ENCODE results near the gene CNNM2.

The CNNM2 gene

DNA sequence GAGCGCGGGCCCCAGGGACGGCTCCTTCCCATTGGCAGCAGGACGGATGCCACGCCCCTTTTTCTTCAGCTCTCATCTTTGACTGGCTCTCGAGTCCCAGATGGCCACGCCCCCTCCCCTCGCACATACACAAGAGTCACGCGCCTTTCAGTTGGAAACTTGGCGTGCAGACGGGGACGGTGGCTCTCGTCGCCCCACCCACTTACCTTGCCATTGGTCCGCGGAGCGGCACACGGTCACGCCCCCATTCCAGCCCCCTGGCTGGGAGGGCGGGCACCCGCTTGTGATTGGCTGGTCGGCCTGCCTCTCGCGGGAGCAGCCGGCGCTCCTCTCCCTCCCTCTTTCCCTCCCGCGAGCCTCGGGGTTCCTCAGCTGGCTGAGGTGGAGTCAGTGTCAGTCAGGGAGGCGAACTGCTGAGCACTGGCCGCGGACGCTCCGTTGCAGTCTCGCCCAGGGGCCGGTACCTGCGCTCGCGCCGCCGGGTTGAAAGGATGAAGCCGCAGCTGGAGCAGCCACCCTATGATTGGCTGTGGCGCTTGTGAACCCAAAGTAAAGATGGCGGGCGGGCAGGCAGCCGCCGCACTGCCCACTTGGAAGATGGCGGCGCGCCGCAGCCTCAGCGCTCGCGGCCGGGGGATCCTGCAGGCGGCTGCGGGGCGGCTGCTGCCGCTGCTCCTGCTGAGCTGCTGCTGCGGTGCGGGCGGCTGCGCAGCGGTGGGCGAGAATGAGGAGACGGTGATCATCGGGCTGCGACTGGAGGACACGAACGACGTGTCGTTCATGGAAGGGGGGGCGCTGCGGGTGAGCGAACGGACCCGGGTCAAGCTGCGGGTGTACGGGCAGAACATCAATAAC is at the start of gene CNNM2:
Gene CNNM2 (plus strand): TSS at position 333 of the 855 bp plus-strand sequence. CDS start 187 bp downstream, at position 520.
- Mint-ChIP-seq H3K4me1 (ENCODE audit: low read depth) (peaks cover 52% of the 10 kb centered on the region), H3K4me3 (peak within 1 kb of the TSS; percentile 99), H3K27me3 (peaks cover 39% of the 10 kb centered on the region), H3K27ac (peak within 1 kb of the TSS; percentile 95), H3K9me3 (no peaks in the 10 kb centered on the region), H3K36me3 (ENCODE audit: low read depth) (peaks cover 18% of the 10 kb centered on the region)
- intact Hi-C loops (cut with micrococcal nuclease) = loop anchor here (1.0 to 5.0 kb wide), 3 partner anchors 151 to 326 kb away; partner anchors contain the start of gene NT5C2

DNA sequence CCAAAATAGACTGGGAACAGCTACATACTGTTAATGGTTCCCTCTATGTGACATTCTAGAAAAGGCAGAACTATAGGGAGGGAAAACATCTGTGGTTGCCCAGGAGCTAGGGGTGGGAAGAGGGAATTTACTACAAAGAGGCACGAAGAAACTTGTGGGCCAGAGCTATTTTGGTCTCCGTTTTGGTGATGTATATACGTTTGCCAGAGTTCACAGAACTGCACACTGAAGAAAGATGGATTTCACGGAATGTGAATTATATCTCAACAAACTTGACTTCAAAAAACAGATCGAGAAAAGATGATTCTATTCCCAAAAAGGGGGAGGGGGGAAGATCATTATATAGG is 49.2 kb upstream of the CNNM2 start:
- Mint-ChIP-seq H3K27ac (no peak overlapping the region), H3K4me3 (no peak overlapping the region), H3K27me3 (peaks cover 40% of the 10 kb centered on the region), H3K4me1 (ENCODE audit: low read depth) (peaks cover 12% of the 10 kb centered on the region), H3K9me3 (no peaks in the 10 kb centered on the region), H3K36me3 (ENCODE audit: low read depth) (peaks cover 11% of the 10 kb centered on the region)
- intact Hi-C loops (cut with micrococcal nuclease) = no loop called here

DNA sequence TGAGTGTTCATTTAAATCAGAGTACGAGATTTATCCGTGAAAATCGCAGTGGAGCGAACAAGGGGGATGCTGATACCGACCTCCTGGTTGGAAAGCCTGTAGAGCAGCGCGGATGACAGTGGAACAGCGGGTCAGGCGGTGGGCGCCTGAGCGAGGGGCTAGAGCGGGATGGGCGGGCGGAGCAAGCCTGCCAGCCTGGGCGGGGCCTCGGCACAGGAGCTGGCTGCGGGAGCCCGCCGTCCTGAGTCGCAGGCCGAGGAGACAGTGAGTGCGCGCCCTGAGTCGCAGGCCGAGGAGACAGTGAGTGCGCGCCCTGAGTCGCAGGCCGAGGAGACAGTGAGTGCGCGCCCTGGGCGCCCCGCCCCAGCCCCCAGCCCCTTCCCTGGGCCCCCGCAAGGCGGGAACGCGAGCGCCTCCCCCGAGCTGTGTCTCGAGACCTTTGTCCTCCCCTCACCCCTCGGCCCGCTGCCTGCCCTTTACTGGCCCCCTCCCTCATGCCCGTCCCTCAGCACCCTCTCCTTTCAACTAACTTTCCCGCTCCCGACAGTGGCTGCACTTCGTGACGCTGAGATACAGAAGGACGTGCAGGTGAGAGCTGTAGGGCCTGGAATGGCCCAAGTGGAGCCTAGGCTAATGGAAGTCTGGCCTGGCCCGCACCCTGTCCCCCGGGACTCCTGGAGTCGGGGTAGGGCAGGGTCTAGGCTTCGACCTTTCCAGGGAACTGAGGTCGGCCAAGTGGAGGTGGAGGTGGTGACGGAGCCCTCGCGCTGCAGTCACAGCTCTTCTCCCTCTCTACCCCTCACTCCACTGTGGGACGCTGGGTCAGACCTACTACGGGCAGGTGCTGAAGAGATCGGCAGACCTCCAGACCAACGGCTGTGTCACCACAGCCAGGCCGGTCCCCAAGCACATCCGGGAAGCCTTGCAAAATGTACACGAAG is 48.6 kb upstream of the CNNM2 start, which contains the start of gene AS3MT:
Gene AS3MT (plus strand): TSS at position 213 of the 941 bp plus-strand sequence. CDS start 123 bp downstream, at position 336.
- Mint-ChIP-seq H3K27me3 (peaks cover 44% of the 10 kb centered on the region), H3K27ac (no peak within 1 kb of the TSS), H3K36me3 (ENCODE audit: low read depth) (peaks cover 11% of the 10 kb centered on the region), H3K9me3 (no peaks in the 10 kb centered on the region), H3K4me1 (ENCODE audit: low read depth) (peaks cover 12% of the 10 kb centered on the region), H3K4me3 (no peak within 1 kb of the TSS)
- intact Hi-C loops (cut with micrococcal nuclease) = no loop called here

DNA sequence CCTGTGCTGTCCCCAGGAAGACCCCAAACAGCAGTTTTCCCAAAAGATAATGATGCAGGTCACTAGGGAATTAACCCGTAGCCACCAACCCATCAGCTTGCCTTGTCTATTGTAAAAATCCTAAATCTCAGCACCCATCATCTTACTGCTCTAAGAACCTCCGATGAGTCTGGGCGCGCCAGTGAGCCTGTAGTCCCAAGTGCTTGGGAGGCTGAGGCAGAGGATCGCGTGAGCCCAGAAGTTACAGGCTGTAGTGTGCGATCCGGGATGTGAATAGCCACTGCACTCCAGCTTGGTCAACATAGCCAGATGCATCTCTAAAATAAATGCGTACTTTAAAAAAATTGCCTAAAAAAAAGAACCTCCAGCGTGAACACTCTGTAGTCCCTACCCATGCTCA is 47.9 kb upstream of the CNNM2 start:
- Mint-ChIP-seq H3K27ac (no peak overlapping the region), H3K27me3 (peaks cover 44% of the 10 kb centered on the region), H3K4me1 (ENCODE audit: low read depth) (peaks cover 12% of the 10 kb centered on the region), H3K9me3 (no peaks in the 10 kb centered on the region), H3K4me3 (no peak overlapping the region), H3K36me3 (ENCODE audit: low read depth) (peaks cover 11% of the 10 kb centered on the region)
- intact Hi-C loops (cut with micrococcal nuclease) = no loop called here

DNA sequence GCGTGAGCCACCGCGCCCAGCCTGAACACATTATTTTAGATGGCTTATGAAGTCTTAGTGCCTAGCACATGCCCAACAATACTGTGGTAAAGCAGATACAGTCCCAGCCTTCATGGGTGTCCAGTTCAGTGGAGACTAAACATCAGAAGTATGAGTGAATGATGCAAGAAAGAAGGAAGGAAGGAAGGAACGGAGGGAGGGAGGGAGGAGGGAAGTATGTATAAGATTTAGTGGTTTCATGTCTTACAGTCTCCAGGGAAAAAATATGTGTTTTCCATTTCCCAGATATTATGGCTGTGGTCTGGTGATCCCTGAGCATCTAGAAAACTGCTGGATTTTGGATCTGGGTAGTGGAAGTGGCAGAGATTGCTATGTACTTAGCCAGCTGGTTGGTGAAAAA is 45.9 kb upstream of the CNNM2 start:
- no peak overlapping the region for H3K27ac Mint-ChIP-seq
- peaks cover under 1% of the 10 kb centered on the region for H3K36me3 Mint-ChIP-seq (ENCODE audit: low read depth)
- peaks cover 12% of the 10 kb centered on the region for H3K4me1 Mint-ChIP-seq (ENCODE audit: low read depth)
- intact Hi-C loops (cut with micrococcal nuclease) = no loop called here
- H3K9me3 Mint-ChIP-seq = no peaks in the 10 kb centered on the region
- H3K4me3 Mint-ChIP-seq = no peak overlapping the region
- H3K27me3 Mint-ChIP-seq = peaks cover 44% of the 10 kb centered on the region

DNA sequence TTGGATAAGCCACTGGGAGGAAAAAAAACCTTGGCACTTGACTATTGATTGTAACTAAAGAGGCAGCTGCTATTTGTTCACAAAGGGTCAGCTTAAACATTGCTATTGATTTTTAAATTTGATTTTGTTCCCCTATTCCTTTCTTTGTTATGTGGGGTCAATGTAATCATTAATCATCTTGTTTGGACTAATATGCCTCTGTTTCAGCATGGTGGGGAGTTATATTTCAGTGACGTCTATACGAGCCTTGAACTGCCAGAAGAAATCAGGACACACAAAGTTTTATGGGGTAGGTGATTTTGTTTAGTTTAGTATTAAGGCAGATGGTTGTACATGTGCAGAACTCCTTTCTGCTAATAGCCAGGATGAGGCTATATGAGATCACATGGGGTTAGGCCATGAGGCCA is 41.3 kb upstream of the CNNM2 start:
- no peak overlapping the region for H3K27ac Mint-ChIP-seq
- H3K4me1 Mint-ChIP-seq (ENCODE audit: low read depth) = no peaks in the 10 kb centered on the region
- no peaks in the 10 kb centered on the region for H3K36me3 Mint-ChIP-seq (ENCODE audit: low read depth)
- intact Hi-C loops (cut with micrococcal nuclease) = no loop called here
- H3K4me3 Mint-ChIP-seq = no peak overlapping the region
- no peaks in the 10 kb centered on the region for H3K9me3 Mint-ChIP-seq
- peaks cover 12% of the 10 kb centered on the region for H3K27me3 Mint-ChIP-seq

DNA sequence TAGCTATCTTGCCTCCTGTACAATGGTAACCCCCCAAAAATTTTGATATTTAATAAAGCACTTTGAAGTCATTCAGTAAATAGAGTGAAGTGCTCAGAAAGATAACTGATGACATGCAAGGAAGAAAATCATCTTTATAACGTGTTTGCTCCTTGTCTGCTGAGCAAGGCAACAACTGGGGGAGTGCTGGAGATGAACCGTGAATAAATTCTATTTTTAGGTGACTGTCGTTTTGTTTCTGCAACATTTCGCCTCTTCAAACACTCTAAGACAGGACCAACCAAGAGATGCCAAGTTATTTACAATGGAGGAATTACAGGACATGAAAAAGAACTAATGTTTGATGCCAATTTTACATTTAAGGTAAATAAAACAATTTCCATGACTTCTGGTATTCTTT is 39.5 kb upstream of the CNNM2 start:
- Mint-ChIP-seq H3K4me1 (ENCODE audit: low read depth) (no peaks in the 10 kb centered on the region), H3K27me3 (peaks cover 4% of the 10 kb centered on the region), H3K36me3 (ENCODE audit: low read depth) (no peaks in the 10 kb centered on the region), H3K4me3 (no peak overlapping the region), H3K27ac (no peak overlapping the region), H3K9me3 (no peaks in the 10 kb centered on the region)
- intact Hi-C loops (cut with micrococcal nuclease) = no loop called here

DNA sequence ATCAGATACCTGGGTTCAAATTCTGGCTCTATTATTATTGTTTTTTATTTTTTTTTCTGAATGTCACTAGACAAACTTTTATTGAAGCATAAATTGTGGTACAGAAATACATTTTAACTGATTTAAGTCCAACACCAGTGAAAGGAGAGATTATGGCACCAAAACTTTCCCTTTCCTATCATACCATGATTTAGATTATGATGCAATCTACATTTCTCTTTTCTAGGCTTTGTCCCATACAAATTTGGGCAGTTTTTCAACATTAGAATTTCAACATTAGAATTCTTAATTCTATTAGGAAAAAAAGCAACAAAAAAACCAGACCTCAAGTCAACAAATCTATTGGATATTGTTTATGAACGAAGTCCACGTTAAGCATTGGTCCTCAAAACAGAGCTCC is 37.8 kb upstream of the CNNM2 start:
- Mint-ChIP-seq H3K27ac (no peak overlapping the region), H3K27me3 (no peaks in the 10 kb centered on the region), H3K36me3 (ENCODE audit: low read depth) (no peaks in the 10 kb centered on the region), H3K4me3 (no peak overlapping the region), H3K4me1 (ENCODE audit: low read depth) (no peaks in the 10 kb centered on the region), H3K9me3 (no peaks in the 10 kb centered on the region)
- intact Hi-C loops (cut with micrococcal nuclease) = no loop called here

DNA sequence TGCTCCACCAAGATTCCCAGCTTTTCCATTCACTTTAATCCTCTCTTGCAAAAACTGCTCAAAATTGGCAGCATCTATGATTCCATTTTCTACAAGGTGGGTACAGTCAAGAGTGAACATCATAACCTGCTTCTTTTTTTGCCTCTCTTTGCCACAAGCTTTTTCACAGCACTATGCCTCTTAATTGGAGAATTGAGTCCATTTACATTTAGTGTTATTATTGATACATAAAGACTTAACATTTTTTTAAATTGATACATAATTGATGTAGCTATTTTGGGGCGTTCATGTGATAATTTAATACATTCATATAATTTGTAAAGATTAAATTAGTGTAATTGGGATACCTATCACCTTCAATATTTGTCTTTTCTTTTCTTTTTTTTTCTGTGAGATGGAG is 30.0 kb upstream of the CNNM2 start:
- Mint-ChIP-seq H3K27me3 (peaks cover 2% of the 10 kb centered on the region), H3K9me3 (no peaks in the 10 kb centered on the region), H3K27ac (no peak overlapping the region), H3K4me1 (ENCODE audit: low read depth) (no peaks in the 10 kb centered on the region), H3K4me3 (no peak overlapping the region), H3K36me3 (ENCODE audit: low read depth) (no peaks in the 10 kb centered on the region)
- intact Hi-C loops (cut with micrococcal nuclease) = no loop called here

DNA sequence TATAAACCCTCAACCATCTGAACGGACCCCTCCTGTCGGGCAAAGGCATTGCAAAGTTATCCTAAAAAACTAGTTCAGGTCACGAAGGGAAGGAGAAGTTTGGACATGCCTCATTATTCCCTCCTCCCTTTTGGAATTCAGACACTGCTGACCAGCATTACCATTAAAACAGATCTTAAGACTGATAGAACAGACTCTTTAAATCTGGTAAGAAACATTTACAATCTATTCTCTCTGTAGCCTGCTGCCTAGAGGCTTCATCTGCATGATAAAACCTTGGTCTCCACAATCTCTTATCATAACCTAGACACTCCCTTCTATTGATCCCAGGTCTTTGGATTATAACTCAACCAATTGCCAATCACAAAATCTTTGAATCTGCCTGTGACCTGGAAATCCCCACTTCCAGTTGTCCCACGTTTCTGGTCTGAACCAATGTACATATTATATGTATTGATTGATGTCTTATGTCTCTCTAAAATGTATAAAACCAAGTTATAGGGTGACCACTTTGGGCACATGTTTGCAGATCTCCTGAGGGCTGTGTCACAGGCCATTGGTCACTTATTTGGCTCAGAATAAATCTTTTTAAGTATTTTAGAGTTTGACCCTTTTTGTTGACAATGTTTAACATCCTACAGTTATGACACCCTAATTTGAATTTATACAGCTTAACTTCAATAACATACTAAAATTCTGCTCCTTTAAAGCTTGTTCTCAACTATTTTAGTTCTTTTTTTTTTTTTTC is 23.5 kb upstream of the CNNM2 start:
- H3K36me3 Mint-ChIP-seq (ENCODE audit: low read depth) = no peaks in the 10 kb centered on the region
- H3K9me3 Mint-ChIP-seq = no peaks in the 10 kb centered on the region
- no peaks in the 10 kb centered on the region for H3K27me3 Mint-ChIP-seq
- H3K4me3 Mint-ChIP-seq = no peak overlapping the region
- H3K4me1 Mint-ChIP-seq (ENCODE audit: low read depth) = no peaks in the 10 kb centered on the region
- no peak overlapping the region for H3K27ac Mint-ChIP-seq
- intact Hi-C loops (cut with micrococcal nuclease) = no loop called here

DNA sequence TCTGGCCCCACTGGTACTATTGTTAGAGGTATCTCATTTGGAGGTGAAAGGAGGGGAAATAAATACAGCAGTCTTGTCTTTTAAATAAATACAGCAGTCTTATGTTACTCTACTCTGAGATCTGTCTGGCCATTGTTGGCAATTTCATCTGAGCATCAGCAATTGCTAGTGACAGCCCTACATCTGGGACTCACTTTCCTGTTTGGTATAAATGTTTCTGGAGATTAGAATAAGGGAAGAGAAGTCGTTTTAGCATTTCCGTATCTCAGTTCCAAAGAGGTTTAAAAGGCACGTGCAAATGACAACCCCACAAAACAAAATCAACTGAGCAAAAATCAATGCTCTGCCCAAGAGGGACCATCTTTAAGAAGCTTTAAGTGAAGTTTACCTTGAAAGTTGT is 18.1 kb upstream of the CNNM2 start:
- intact Hi-C loops (cut with micrococcal nuclease) = no loop called here
- H3K27ac Mint-ChIP-seq = no peak overlapping the region
- no peaks in the 10 kb centered on the region for H3K4me1 Mint-ChIP-seq (ENCODE audit: low read depth)
- H3K4me3 Mint-ChIP-seq = no peak overlapping the region
- H3K36me3 Mint-ChIP-seq (ENCODE audit: low read depth) = no peaks in the 10 kb centered on the region
- H3K9me3 Mint-ChIP-seq = no peaks in the 10 kb centered on the region
- H3K27me3 Mint-ChIP-seq = no peaks in the 10 kb centered on the region

DNA sequence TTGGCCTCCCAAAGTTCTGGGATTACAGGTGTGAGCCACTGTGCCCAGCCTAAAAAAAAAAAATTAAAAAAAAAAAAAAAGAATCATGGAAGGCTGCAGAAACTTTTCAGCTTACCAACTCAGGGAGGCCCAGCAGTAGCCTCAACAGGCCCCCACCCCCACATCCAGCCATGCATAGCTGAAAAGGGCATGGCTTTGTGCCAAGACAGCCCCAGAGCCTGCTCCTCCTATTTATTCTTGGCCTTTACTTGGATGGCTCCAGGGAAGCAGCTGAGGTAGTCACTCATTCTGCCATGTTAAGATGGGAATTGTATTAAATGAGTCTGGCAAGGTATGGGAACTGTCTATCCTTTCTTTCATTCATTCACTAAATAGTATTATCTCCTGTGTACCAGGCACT is 13.7 kb upstream of the CNNM2 start:
- intact Hi-C loops (cut with micrococcal nuclease) = no loop called here

DNA sequence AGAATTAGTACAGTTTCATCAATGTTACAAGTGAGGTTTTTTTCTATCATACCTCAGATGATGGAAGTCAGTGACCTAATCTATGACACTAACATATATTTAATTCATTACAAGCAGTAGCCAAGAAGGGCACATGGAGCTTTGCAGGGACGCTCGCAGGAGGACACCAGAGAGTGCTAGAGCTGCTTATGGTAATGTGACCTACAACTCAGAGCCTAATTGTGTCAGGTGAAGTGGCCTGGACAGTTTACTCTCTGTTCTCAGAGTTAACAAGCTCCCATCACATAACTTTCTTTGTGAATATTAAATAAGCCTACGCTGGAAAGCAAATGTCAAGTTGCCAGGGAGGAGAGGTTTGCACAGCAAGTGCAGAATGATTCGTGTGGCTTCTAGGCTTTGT is 11.6 kb upstream of the CNNM2 start:
- H3K4me1 Mint-ChIP-seq (ENCODE audit: low read depth) = no peaks in the 10 kb centered on the region
- intact Hi-C loops (cut with micrococcal nuclease) = no loop called here
- H3K36me3 Mint-ChIP-seq (ENCODE audit: low read depth) = no peaks in the 10 kb centered on the region
- no peaks in the 10 kb centered on the region for H3K27me3 Mint-ChIP-seq
- H3K27ac Mint-ChIP-seq = no peak overlapping the region
- no peaks in the 10 kb centered on the region for H3K9me3 Mint-ChIP-seq
- H3K4me3 Mint-ChIP-seq = no peak overlapping the region

More for the DNA sequence above, 13.7 kb upstream of the CNNM2 start:
- Mint-ChIP-seq H3K27ac (no peak overlapping the region), H3K36me3 (ENCODE audit: low read depth) (no peaks in the 10 kb centered on the region), H3K27me3 (no peaks in the 10 kb centered on the region), H3K4me1 (ENCODE audit: low read depth) (no peaks in the 10 kb centered on the region), H3K9me3 (no peaks in the 10 kb centered on the region), H3K4me3 (no peak overlapping the region)
